ENCODE measurements around the gene TPCN2.

DNA sequence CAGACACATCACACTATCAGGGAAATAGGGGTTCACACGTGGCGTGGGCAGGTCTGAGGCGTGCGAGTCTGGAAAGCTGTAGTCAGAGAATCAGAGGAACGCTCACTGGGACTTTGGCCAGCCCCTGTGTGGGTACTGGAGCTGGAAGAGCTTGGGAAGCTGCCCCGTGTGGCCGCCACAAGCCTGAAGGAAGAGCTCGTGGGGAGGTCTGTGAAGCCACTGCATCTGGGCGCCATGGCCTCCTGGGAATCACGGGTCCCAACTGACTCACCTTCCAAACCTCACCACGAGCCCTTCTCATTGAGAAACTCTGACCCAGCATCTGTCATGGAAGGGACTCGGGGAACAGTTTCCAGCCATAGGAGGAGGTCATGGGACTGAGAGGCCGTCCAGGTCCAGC is 29.8 kb upstream of the TPCN2 start:
- TF ChIP-seq, protein P1, sequence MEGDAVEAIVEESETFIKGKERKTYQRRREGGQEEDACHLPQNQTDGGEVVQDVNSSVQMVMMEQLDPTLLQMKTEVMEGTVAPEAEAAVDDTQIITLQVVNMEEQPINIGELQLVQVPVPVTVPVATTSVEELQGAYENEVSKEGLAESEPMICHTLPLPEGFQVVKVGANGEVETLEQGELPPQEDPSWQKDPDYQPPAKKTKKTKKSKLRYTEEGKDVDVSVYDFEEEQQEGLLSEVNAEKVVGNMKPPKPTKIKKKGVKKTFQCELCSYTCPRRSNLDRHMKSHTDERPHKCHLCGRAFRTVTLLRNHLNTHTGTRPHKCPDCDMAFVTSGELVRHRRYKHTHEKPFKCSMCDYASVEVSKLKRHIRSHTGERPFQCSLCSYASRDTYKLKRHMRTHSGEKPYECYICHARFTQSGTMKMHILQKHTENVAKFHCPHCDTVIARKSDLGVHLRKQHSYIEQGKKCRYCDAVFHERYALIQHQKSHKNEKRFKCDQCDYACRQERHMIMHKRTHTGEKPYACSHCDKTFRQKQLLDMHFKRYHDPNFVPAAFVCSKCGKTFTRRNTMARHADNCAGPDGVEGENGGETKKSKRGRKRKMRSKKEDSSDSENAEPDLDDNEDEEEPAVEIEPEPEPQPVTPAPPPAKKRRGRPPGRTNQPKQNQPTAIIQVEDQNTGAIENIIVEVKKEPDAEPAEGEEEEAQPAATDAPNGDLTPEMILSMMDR (IDR thresholded peaks at IDR 0.05): no peak
- no peak for TF ChIP-seq POLR2AphosphoS5 (IDR thresholded peaks at IDR 0.05; ENCODE audit: low read depth, low read length)
- TF ChIP-seq, protein P2, sequence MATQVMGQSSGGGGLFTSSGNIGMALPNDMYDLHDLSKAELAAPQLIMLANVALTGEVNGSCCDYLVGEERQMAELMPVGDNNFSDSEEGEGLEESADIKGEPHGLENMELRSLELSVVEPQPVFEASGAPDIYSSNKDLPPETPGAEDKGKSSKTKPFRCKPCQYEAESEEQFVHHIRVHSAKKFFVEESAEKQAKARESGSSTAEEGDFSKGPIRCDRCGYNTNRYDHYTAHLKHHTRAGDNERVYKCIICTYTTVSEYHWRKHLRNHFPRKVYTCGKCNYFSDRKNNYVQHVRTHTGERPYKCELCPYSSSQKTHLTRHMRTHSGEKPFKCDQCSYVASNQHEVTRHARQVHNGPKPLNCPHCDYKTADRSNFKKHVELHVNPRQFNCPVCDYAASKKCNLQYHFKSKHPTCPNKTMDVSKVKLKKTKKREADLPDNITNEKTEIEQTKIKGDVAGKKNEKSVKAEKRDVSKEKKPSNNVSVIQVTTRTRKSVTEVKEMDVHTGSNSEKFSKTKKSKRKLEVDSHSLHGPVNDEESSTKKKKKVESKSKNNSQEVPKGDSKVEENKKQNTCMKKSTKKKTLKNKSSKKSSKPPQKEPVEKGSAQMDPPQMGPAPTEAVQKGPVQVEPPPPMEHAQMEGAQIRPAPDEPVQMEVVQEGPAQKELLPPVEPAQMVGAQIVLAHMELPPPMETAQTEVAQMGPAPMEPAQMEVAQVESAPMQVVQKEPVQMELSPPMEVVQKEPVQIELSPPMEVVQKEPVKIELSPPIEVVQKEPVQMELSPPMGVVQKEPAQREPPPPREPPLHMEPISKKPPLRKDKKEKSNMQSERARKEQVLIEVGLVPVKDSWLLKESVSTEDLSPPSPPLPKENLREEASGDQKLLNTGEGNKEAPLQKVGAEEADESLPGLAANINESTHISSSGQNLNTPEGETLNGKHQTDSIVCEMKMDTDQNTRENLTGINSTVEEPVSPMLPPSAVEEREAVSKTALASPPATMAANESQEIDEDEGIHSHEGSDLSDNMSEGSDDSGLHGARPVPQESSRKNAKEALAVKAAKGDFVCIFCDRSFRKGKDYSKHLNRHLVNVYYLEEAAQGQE (IDR thresholded peaks at IDR 0.05; ENCODE audit: insufficient read depth in 1 of 2, low read depth in 2 of 2, low read length in 1 of 2): no peak
